IPS-18a (cell line): ENCODE results near the gene MGA.
A peak's percentile ranks its signal among the peaks of the same experiment; 100 is the strongest.

ENCODE experiments used
- H3K27ac ChIP-seq: one replicate; pipeline ENCODE4 v1.5.1; 2013; ENCODE audit warnings: low read length
- H3K27me3 ChIP-seq: one replicate; pipeline ENCODE4 v1.6.1; 2013; ENCODE audit warnings: mild to moderate bottlenecking, low read length; ENCODE audit not compliant: control insufficient read depth, insufficient read depth
- H3K36me3 ChIP-seq: one replicate; pipeline ENCODE4 v1.6.1; 2013; ENCODE audit warnings: low read depth, low read length; ENCODE audit not compliant: control insufficient read depth
- H3K4me1 ChIP-seq: one replicate; pipeline ENCODE4 v1.6.1; 2013; ENCODE audit warnings: low read depth, low read length; ENCODE audit not compliant: control insufficient read depth
- H3K4me3 ChIP-seq: one replicate; pipeline ENCODE4 v1.5.1; 2013; ENCODE audit warnings: low read length
- H3K9ac ChIP-seq: one replicate; pipeline ENCODE4 v1.6.1; 2013; ENCODE audit warnings: mild to moderate bottlenecking, low read length, moderate library complexity
- H3K9me3 ChIP-seq: one replicate; pipeline ENCODE4 v1.6.1; 2013; ENCODE audit warnings: low read depth, low read length; ENCODE audit not compliant: control insufficient read depth

MGA gene

DNA sequence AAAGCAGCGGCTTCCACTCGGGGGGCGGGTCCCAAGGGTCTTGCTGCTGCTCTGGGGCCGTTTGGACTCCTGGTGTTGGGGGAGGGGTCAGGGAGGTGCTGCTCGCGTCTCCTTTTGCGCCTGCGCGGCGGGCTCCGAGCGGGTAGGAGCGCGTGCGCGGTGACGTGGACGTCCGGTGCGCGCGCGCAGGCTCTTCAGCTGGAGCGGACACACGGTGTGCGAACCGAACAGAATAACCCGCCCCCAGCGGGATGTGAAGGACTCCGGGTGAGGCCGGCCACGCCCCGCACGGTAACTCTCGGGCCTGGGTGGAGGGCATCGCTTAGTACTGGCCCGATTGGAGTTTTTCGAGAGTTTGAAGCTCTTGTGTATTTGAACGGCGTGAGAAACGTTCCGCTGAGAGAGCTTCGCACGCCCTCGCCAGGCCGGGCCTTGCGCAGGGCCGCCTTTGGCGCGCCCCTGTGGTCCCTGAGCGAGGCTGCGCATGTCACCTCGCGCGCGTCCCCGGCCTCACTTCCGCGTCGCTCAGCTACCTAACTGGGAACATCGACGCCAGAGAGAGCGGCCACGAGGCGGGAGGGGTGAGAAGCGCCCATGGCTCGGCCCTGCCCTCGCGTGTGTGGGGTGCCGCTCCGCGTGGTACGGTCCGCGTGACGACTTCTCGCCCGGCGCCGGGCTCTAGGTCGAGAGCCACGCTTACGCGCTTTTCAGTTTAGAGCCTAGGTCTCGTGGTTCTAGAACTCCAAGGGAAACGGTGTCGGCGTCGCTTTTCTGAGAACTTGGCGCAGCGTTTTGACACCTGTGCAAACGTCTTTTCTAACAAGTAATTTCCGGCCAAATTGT, at the start of gene MGA:
MGA (plus strand) TSS at position 171 of the 843 bp plus-strand sequence.
- Histone ChIP-seq H3K9ac (peak within 1 kb of the TSS; percentile 48), H3K9me3 (no peaks in the 10 kb centered on the region), H3K36me3 (no peaks in the 10 kb centered on the region), H3K4me3 (peak within 1 kb of the TSS; percentile 91), H3K27ac (no peak within 1 kb of the TSS), H3K27me3 (peaks cover 56% of the 10 kb centered on the region), H3K4me1 (peaks cover 9% of the 10 kb centered on the region)

DNA sequence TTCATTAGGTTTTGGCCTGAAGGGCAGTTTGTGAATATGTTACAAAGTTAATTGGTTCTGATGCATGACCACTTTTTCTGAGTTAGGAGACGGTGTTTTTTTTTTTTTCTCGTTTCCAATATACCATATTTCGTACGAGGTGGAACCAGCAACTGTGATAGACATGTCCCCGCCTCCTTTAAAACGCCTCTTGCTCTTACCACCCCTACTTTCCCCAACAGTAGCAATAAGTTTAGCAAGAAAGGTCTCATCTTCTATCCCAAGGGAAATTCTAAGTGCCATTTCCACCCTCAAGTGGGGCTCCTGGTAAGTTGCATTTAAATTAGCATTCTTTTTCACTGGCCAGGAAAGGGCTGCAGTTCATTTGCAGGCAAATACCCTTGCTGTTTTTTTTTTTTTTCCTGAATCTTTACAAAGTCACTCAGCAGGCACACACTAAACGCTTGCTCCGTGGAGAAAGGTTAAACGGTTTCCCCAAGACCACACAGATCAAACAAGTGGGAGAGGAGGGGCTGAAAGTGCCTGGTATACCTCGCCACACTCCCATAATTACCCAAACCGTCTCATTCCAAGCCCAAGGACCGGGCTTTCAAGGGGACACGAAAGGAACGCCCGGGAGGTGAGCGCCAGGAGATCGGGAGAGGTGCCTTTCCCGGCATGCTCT, 39.5 kb upstream of the MGA start:
- no peak overlapping the region for H3K27ac ChIP-seq

DNA sequence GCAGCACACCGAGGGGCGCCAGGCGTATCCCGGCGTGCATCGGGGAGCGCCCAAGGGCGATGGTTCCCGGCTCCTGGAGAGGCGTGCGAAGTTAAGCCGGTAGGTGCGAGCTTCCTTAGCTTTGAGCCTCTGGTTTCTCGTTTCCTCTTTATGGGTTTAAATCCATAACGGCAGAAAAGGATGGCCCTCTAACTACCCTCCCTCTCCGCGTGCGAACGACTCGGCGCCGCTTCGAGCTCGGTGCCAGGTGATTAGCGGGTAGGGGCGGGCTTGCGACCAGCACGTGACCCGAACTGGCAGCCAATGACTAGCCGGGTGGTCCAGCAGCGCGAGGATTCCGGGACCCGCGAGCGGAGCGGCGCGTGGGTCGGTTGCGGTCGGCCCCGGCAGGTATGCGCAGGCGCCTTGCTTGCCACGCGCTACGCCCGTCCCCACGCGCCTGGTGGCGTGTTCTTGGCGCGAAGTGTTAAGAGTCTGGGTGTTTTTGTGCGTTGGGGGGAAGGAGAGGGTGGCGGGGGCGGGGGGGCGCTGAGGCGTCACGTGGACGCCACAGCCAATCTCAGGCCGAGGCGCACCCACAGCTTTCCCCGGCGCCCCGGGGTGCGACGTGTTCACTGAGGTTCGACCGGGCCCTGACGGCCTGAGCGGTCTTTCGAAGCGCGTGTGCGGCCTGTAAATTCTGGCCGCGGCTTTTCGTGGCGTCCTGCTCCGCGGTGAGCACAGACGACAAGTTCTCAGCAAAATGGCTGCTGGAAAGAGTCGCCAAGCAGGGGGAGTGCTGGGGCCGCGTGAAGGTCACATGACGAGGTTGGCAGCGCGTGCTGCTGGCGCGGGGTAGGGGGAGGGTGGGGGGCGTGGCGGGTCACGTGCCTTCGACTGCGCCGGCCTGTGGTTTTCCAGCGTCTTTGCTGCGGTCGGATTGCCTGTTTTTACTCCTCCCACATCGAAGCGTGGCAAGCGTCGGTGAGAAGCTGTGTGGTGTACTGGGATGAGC, 38.7 kb upstream of the MGA start:
- Histone ChIP-seq H3K4me3 (peak overlapping the region; percentile 49), H3K9ac (peak overlapping the region; percentile 48), H3K27me3 (peaks cover 31% of the 10 kb centered on the region)

More for the DNA sequence above, 39.5 kb upstream of the MGA start:
- Histone ChIP-seq H3K4me3 (peak overlapping the region; percentile 49), H3K4me1 (peaks cover 8% of the 10 kb centered on the region), H3K9me3 (no peaks in the 10 kb centered on the region), H3K36me3 (no peaks in the 10 kb centered on the region), H3K9ac (peak overlapping the region; percentile 48), H3K27me3 (peaks cover 31% of the 10 kb centered on the region)

DNA sequence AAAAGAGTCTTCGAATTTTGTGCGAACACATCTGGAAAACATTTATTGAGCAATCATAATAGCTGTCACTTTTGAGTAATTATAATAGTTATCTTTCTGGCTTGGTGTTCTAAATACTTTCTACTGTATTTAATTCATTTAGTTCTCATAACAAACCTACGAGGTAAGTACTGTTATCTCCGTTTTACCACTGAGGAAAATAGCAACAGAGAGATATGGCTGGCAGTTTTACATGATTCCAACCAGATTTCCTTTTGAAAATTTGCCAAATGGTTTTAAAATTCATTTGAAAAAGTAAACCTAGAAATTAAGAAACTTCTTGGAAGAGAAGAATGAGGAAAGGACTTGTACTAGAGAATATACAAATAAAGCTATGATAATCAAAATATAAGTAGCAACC, 37.3 kb upstream of the MGA start:
- no peaks in the 10 kb centered on the region for H3K36me3 ChIP-seq
- peaks cover 8% of the 10 kb centered on the region for H3K4me1 ChIP-seq
- peaks cover 31% of the 10 kb centered on the region for H3K27me3 ChIP-seq
- no peak overlapping the region for H3K9ac ChIP-seq
- H3K9me3 ChIP-seq: no peaks in the 10 kb centered on the region
- no peak overlapping the region for H3K27ac ChIP-seq
- H3K4me3 ChIP-seq: no peak overlapping the region

More for the DNA sequence above, 38.7 kb upstream of the MGA start:
- Histone ChIP-seq H3K9me3 (no peaks in the 10 kb centered on the region), H3K27ac (no peak overlapping the region), H3K4me1 (peaks cover 8% of the 10 kb centered on the region), H3K36me3 (no peaks in the 10 kb centered on the region)

DNA sequence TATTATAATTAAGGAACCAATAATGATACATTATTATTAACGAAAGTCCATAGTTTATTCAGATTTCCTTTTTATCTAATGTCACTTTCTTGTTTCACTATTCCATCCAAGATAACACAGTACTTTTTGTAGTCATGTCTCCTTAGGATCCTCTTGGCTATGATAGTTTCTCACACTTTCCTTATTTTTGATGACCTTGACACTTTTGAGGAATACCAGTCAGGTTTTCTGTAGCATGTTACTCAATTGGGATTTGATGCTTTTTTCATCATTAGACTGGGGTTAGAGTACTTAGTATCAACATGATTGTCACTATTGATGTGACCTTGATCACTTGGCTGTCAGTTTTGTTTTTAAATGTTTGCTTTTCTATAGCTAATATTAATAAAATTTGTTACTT, 33.0 kb upstream of the MGA start:
- Histone ChIP-seq H3K36me3 (no peaks in the 10 kb centered on the region), H3K9ac (no peak overlapping the region), H3K27ac (no peak overlapping the region), H3K27me3 (peaks cover 8% of the 10 kb centered on the region), H3K9me3 (no peaks in the 10 kb centered on the region), H3K4me3 (no peak overlapping the region), H3K4me1 (peaks cover 20% of the 10 kb centered on the region)

DNA sequence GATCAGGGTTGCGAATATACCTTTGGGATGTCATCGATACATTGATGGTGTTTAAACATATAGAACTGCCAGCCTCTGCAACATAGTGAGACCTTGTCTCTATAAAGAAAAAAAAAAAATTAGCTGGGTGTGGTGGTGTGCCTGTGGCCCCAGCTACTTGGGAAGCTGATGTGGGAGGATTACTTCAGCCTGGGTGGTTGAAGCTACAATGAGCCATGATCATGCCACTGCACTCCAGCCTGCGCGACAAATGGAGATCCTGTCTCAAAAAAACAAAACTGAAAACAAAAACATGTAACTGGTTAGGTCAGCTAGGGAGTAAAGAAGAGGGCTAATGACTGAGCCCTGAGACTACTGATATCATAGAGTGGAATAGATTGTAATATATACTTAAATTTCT, 30.7 kb upstream of the MGA start:
- H3K9me3 ChIP-seq: no peaks in the 10 kb centered on the region
- H3K36me3 ChIP-seq: no peaks in the 10 kb centered on the region
- H3K4me1 ChIP-seq: peaks cover 25% of the 10 kb centered on the region
- no peaks in the 10 kb centered on the region for H3K27me3 ChIP-seq
- H3K9ac ChIP-seq: no peak overlapping the region
- peak overlapping the region; percentile 1 for H3K4me3 ChIP-seq
- H3K27ac ChIP-seq: no peak overlapping the region

DNA sequence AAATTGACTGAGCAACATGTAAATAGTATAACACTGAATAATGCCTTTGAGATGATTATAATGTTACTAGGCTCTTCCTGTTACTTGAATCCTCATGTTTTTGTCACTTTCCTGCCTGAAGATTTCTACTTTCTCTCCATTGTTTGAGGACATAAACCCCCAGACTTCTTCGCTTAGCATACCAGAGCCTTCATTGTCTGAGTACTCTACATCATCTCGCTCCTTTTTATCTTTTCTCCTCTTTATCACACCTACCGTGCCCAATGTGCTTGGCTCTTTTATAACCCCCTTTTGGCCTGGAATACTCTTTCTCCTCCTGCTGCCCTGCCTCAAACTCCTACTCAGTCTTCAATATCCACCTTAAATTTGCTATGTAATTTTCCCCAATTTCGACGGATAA, 30.3 kb upstream of the MGA start:
- Histone ChIP-seq H3K36me3 (no peaks in the 10 kb centered on the region), H3K9me3 (no peaks in the 10 kb centered on the region), H3K4me1 (peaks cover 25% of the 10 kb centered on the region), H3K27me3 (no peaks in the 10 kb centered on the region), H3K27ac (no peak overlapping the region), H3K4me3 (peak overlapping the region; percentile 1), H3K9ac (no peak overlapping the region)

DNA sequence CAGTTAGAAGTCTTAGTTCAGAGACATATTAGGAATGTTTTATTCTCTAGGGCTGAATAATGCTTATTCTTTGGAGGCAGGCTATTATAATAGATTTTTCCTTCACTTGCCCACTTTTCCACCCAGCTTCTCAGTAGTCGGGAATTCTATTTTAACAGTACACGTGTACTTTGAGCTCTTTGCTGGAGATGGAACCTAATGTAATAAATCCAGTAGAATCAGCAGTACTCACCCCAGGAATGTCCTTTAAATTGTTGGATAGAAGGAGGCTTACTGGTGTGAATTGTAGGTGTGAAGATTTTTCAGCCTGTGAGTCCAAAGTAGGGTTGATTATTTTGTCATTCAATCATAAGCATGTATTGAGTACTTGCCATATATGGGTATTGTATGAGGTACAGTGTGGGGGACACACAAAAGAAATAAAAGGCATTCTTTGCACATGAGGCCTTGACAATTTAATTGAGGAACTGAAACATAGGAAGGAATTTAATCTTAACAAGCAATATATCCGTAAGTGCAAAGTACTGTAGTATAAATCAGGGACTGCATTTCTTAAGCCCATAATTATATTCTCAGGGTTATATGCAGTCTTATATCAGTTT, 29.5 kb upstream of the MGA start:
- no peaks in the 10 kb centered on the region for H3K9me3 ChIP-seq
- peaks cover 25% of the 10 kb centered on the region for H3K4me1 ChIP-seq
- H3K27ac ChIP-seq: no peak overlapping the region
- no peak overlapping the region for H3K4me3 ChIP-seq
- no peaks in the 10 kb centered on the region for H3K27me3 ChIP-seq
- H3K9ac ChIP-seq: no peak overlapping the region
- H3K36me3 ChIP-seq: no peaks in the 10 kb centered on the region

DNA sequence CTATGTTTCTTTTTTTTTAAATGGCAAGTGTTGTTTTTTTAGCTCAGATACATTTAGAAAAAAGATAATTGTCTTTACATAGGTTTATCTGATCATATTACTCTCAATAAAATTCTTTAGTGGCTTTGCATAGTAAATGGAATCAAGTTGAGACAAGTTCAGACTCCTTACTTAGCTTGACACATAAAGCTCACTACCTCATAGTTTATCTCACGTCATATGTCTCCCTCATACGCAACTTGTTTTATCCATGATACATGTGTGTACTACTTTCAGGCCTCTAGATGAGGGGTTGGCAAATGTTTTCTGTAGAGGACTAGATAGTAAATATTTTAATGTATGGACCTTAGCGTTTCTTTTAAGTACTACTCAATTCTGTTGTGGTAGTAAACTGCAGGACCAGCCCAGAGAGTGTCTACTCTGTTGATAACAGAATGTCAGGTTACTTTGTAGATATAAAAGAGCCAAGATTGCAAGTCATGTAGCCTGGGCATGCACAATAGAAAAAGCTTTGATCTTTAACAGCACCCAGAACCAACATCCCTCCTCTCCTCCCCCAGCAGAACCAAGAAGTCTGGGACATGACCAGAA, 28.2 kb upstream of the MGA start:
- Histone ChIP-seq H3K4me1 (peaks cover 25% of the 10 kb centered on the region), H3K9me3 (no peaks in the 10 kb centered on the region), H3K36me3 (no peaks in the 10 kb centered on the region), H3K9ac (no peak overlapping the region), H3K4me3 (no peak overlapping the region), H3K27me3 (no peaks in the 10 kb centered on the region), H3K27ac (no peak overlapping the region)

DNA sequence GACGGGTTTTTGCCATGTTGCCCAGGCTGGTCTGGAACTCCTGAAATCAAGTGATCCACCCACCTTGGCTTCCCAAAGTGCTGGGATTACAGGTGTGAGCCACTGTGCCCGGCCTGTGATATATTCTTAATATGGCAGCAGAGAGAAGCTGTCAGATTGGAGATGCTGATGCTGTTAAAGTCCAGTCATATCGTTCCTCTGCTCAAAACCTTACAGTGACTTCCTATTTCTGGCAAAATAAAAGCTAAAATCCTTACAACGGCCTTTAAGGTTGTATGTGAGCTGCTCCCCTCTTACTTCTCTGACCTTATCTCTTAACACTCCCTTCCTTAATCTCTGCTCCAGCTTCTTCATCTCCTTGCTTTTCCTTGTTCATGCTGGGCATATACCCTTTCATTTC, 26.6 kb upstream of the MGA start:
- no peak overlapping the region for H3K9ac ChIP-seq
- H3K36me3 ChIP-seq: no peaks in the 10 kb centered on the region
- no peak overlapping the region for H3K27ac ChIP-seq
- peaks cover 25% of the 10 kb centered on the region for H3K4me1 ChIP-seq
- no peaks in the 10 kb centered on the region for H3K9me3 ChIP-seq
- H3K27me3 ChIP-seq: no peaks in the 10 kb centered on the region
- no peak overlapping the region for H3K4me3 ChIP-seq
